ENCODE measurements around the gene ZRSR2. TPM values are rescaled to one million over a fixed set of nuclear protein-coding genes. Genes with fewer than 3 reads are reported as not detected.

The ZRSR2 gene
- total and polyA plus RNA-seq, 5 experiments from 2014 or later = 15.1 to 44.8 (median 24.9) TPM

GRCh38 chrX:15834053-15834452, 43.8 kb downstream of the ZRSR2 start:
- POLR2A ChIA-PET = no interaction called here
- ATAC-seq (no peak), DNase-seq (no peak)
- Mint-ChIP-seq H3K27ac (peak overlapping the region in 4 of 10 donors; percentile 0 to 75 (median 68)), H3K4me3 (no peak overlapping the region), H3K27me3 (no peaks in the 10 kb centered on the region), H3K4me1 (peaks cover 0 to 7% (median 1%) of the 10 kb centered on the region in 4 donors), H3K9me3 (no peaks in the 10 kb centered on the region), H3K36me3 (peaks cover 0 to 14% (median 0%) of the 10 kb centered on the region in 3 donors)

- H3K4me3 Mint-ChIP-seq = no peak overlapping the region
- DNase-seq = no peak
- no peak for ATAC-seq
- peaks cover 0 to 7% (median 1%) of the 10 kb centered on the region in 4 donors for H3K4me1 Mint-ChIP-seq
- POLR2A ChIA-PET = no interaction called here
- no peaks in the 10 kb centered on the region for H3K27me3 Mint-ChIP-seq
- H3K9me3 Mint-ChIP-seq = no peaks in the 10 kb centered on the region
- H3K27ac Mint-ChIP-seq = peak overlapping the region in 1 of 10 donors; percentile 29
- H3K36me3 Mint-ChIP-seq = peaks cover 0 to 12% (median 0%) of the 10 kb centered on the region in 3 donors
These were observed 44.7 kb downstream of the ZRSR2 start for GRCh38 chrX:15834827-15835595.

GRCh38 chrX:15838017-15838416, 47.7 kb downstream of the ZRSR2 start:
- no peaks in the 10 kb centered on the region for H3K27me3 Mint-ChIP-seq
- no peak overlapping the region for H3K4me3 Mint-ChIP-seq
- DNase-seq (peak in 4 of 10 donors; percentile 1 to 20 (median 11)), ATAC-seq (peak; percentile 65 to 71)
- H3K27ac Mint-ChIP-seq = peak overlapping the region in 1 of 10 donors; percentile 29
- POLR2A ChIA-PET = no interaction called here
- no peaks in the 10 kb centered on the region for H3K9me3 Mint-ChIP-seq
- H3K36me3 Mint-ChIP-seq = peaks cover 0 to 18% (median 0%) of the 10 kb centered on the region in 3 donors
- H3K4me1 Mint-ChIP-seq = peaks cover 0 to 7% (median 1%) of the 10 kb centered on the region in 4 donors

- ATAC-seq (no peak), DNase-seq (no peak)
- H3K4me3 Mint-ChIP-seq = no peak overlapping the region
- no peak overlapping the region for H3K27ac Mint-ChIP-seq
- POLR2A ChIA-PET = interaction anchor here (0.7 kb wide), 1 partner anchor 24 kb away, joined by 3 read pairs; no protein-coding TSS in a partner anchor
- peaks cover 0 to 31% (median 2%) of the 10 kb centered on the region in 3 donors for H3K36me3 Mint-ChIP-seq
- H3K4me1 Mint-ChIP-seq = peaks cover 0 to 2% (median 0%) of the 10 kb centered on the region in 4 donors
- no peaks in the 10 kb centered on the region for H3K9me3 Mint-ChIP-seq
- H3K27me3 Mint-ChIP-seq = no peaks in the 10 kb centered on the region
These were observed 51.7 kb downstream of the ZRSR2 start for GRCh38 chrX:15841853-15842516.

GRCh38 chrX:15843960-15844359, 53.7 kb downstream of the ZRSR2 start:
- no peak overlapping the region for H3K27ac Mint-ChIP-seq
- peaks cover 0 to 4% (median 3%) of the 10 kb centered on the region in 4 donors for H3K4me1 Mint-ChIP-seq
- ATAC-seq = no peak
- POLR2A ChIA-PET = no interaction called here
- H3K27me3 Mint-ChIP-seq = no peaks in the 10 kb centered on the region
- no peak for DNase-seq
- peaks cover 0 to 36% (median 2%) of the 10 kb centered on the region in 3 donors for H3K36me3 Mint-ChIP-seq
- H3K9me3 Mint-ChIP-seq = no peaks in the 10 kb centered on the region
- no peak overlapping the region for H3K4me3 Mint-ChIP-seq

GRCh38 chrX:15848576-15848975, 58.3 kb downstream of the ZRSR2 start:
- POLR2A ChIA-PET = no interaction called here
- ATAC-seq = no peak
- peaks cover 0 to 44% (median under 1%) of the 10 kb centered on the region in 3 donors for H3K36me3 Mint-ChIP-seq

GRCh38 chrX:15849555-15849954, 59.3 kb downstream of the ZRSR2 start:
- Mint-ChIP-seq H3K27ac (peak overlapping the region in 3 of 10 donors; percentile 0 to 45 (median 7)), H3K4me1 (peaks cover 6 to 25% (median 15%) of the 10 kb centered on the region in 4 donors), H3K36me3 (peaks cover 0 to 34% (median 0%) of the 10 kb centered on the region in 3 donors), H3K27me3 (no peaks in the 10 kb centered on the region), H3K4me3 (no peak overlapping the region), H3K9me3 (no peaks in the 10 kb centered on the region)
- ATAC-seq = no peak
- no peak for DNase-seq
- POLR2A ChIA-PET = no interaction called here

More at GRCh38 chrX:15848576-15848975, 58.3 kb downstream of the ZRSR2 start:
- Mint-ChIP-seq H3K4me3 (no peak overlapping the region), H3K27me3 (no peaks in the 10 kb centered on the region), H3K9me3 (no peaks in the 10 kb centered on the region), H3K27ac (no peak overlapping the region), H3K4me1 (peaks cover 6 to 23% (median 15%) of the 10 kb centered on the region in 4 donors)
- DNase-seq = no peak

GRCh38 chrX:15853586-15854079, 63.3 kb downstream of the ZRSR2 start:
- peaks cover 6 to 32% (median 17%) of the 10 kb centered on the region in 4 donors for H3K4me1 Mint-ChIP-seq
- peak overlapping the region in 8 of 10 donors; percentile 53 to 89 (median 68) for H3K27ac Mint-ChIP-seq
- DNase-seq = no peak
- POLR2A ChIA-PET = no interaction called here
- no peaks in the 10 kb centered on the region for H3K9me3 Mint-ChIP-seq
- peak overlapping the region; percentile 68 to 91 (median 78) for H3K4me3 Mint-ChIP-seq
- no peaks in the 10 kb centered on the region for H3K27me3 Mint-ChIP-seq
- no peak for ATAC-seq
- H3K36me3 Mint-ChIP-seq = peaks cover 0 to 17% (median 0%) of the 10 kb centered on the region in 3 donors

- H3K27me3 Mint-ChIP-seq = no peaks in the 10 kb centered on the region
- DNase-seq (peak in 8 of 10 donors; percentile 7 to 64 (median 30)), ATAC-seq (peak; percentile 29 to 30)
- H3K4me3 Mint-ChIP-seq = peak overlapping the region; percentile 68 to 91 (median 78)
- H3K4me1 Mint-ChIP-seq = peaks cover 6 to 32% (median 17%) of the 10 kb centered on the region in 4 donors
- POLR2A ChIA-PET = interaction anchor here (0.7 to 1.8 kb wide), 11 partner anchors 10 to 981 kb away, joined by 3 to 20 read pairs (median 5); partner anchors contain the start of genes CA5B, CTPS2, FANCB and MOSPD2
- no peaks in the 10 kb centered on the region for H3K9me3 Mint-ChIP-seq
- H3K27ac Mint-ChIP-seq = peak overlapping the region in 9 of 10 donors; percentile 57 to 93 (median 71)
- H3K36me3 Mint-ChIP-seq = peaks cover 0 to 17% (median 0%) of the 10 kb centered on the region in 3 donors
These were observed 63.9 kb downstream of the ZRSR2 start for GRCh38 chrX:15854080-15854655.

- POLR2A ChIA-PET = interaction anchor here (0.7 to 1.8 kb wide), 14 partner anchors 9 to 1016 kb away, joined by 3 to 20 read pairs (median 5); partner anchors contain the start of genes CA5B, CTPS2, FANCB and MOSPD2
- Mint-ChIP-seq H3K27ac (peak within 1 kb of the TSS; percentile 93 to 100 (median 98)), H3K4me3 (peak within 1 kb of the TSS; percentile 90 to 99 (median 94)), H3K27me3 (no peaks in the 10 kb centered on the region), H3K4me1 (peaks cover under 1 to 28% (median 13%) of the 10 kb centered on the region in 4 donors), H3K36me3 (peaks cover 0 to 12% (median 0%) of the 10 kb centered on the region in 3 donors), H3K9me3 (peaks cover 0 to 2% (median 0%) of the 10 kb centered on the region in 9 donors)
- ATAC-seq (peak; percentile 93), DNase-seq (peak; percentile 88 to 99 (median 93))
These were observed 64.7 kb downstream of the ZRSR2 start, which contains the start of gene AP1S2 for GRCh38 chrX:15854712-15855567. Gene AP1S2, minus strand, starts transcription at chrX:15854813. Its CDS starts 2,289 bp downstream, at chrX:15852524.

- H3K27me3 Mint-ChIP-seq = no peaks in the 10 kb centered on the region
- H3K27ac Mint-ChIP-seq = peak overlapping the region; percentile 93 to 100 (median 98)
- H3K36me3 Mint-ChIP-seq = peaks cover 0 to 8% (median 0%) of the 10 kb centered on the region in 3 donors
- H3K4me1 Mint-ChIP-seq = peaks cover 0 to 26% (median 11%) of the 10 kb centered on the region in 4 donors
- peak overlapping the region; percentile 90 to 99 (median 94) for H3K4me3 Mint-ChIP-seq
- no peak for ATAC-seq
- no peak for DNase-seq
- POLR2A ChIA-PET = interaction anchor here (0.6 to 1.8 kb wide), 11 partner anchors 62 to 1015 kb away, joined by 3 to 20 read pairs (median 5); partner anchors contain the start of genes CA5B, FANCB, MOSPD2 and RBBP7
- peaks cover 0 to 4% (median 0%) of the 10 kb centered on the region in 9 donors for H3K9me3 Mint-ChIP-seq
These were observed 65.4 kb downstream of the ZRSR2 start for GRCh38 chrX:15855568-15856221.

All from naive thymus-derived CD8-positive, alpha-beta T cell (primary cell).